HCT116 (cell line): ENCODE results near the gene NR1I3.

Experiments used
- ATF3 ChIP-seq: IDR thresholded peaks from 2 replicates; pipeline ENCODE4 v1.6.1; 2012
- CEBPB ChIP-seq: IDR thresholded peaks from 2 replicates; pipeline ENCODE4 v1.6.1; 2012; ENCODE audit warnings: low read depth
- CTCF ChIP-seq, 3 experiments: fragments of 200-600 bp in 1 of 3; sonication (generic) in 1 of 3; IDR thresholded peaks in 2 of 3; conservative IDR thresholded peaks in 1 of 3; 2 replicates each; pipeline ENCODE4 v1.5.1; 2012 to 2017; ENCODE audit warnings: low read depth in 2 of 3, low read length in 2 of 3, antibody characterized with exemption in 1 of 3, borderline replicate concordance in 1 of 3, control low read depth in 1 of 3, mild to moderate bottlenecking in 1 of 3, mixed read lengths in 1 of 3, mixed run types in 1 of 3, moderate library complexity in 1 of 3; ENCODE audit not compliant: insufficient read depth in 1 of 3
- EGR1 ChIP-seq: IDR thresholded peaks from 2 replicates; pipeline ENCODE4 v1.6.1; 2012; ENCODE audit warnings: low read depth
- ELF1 ChIP-seq: IDR thresholded peaks from 2 replicates; pipeline ENCODE4 v1.6.1; 2012; ENCODE audit warnings: low read depth, borderline replicate concordance
- EZH2 ChIP-seq: fragments of 200-600 bp; sonication (generic); IDR thresholded peaks from 2 replicates; pipeline ENCODE4 v1.6.1; 2017; ENCODE audit warnings: antibody characterized with exemption, mixed run types
- EZH2phosphoT487 ChIP-seq: fragments of 200-600 bp; IDR thresholded peaks from 2 replicates; pipeline ENCODE4 v1.6.1; 2018; ENCODE audit warnings: antibody characterized with exemption, borderline replicate concordance
- POLR2A ChIP-seq: IDR thresholded peaks from 2 replicates; pipeline ENCODE4 v1.7.0; 2011; ENCODE audit warnings: borderline replicate concordance; ENCODE audit not compliant: insufficient read depth, insufficient read length; ENCODE audit errors: extremely low read depth
- POLR2AphosphoS5 ChIP-seq: IDR thresholded peaks from 2 replicates; pipeline ENCODE4 v1.6.1; 2011; ENCODE audit warnings: mild to moderate bottlenecking, low read depth, low read length, moderate library complexity
- RAD21 ChIP-seq: IDR thresholded peaks from 2 replicates; pipeline ENCODE4 v1.6.1; 2012; ENCODE audit warnings: low read depth, mild to moderate bottlenecking
- REST ChIP-seq: IDR thresholded peaks from 2 replicates; pipeline ENCODE4 v1.6.1; 2012; ENCODE audit warnings: low read depth
- SP1 ChIP-seq: IDR thresholded peaks from 2 replicates; pipeline ENCODE4 v1.6.1; 2012; ENCODE audit warnings: low read depth
- YY1 ChIP-seq: IDR thresholded peaks from 2 replicates; pipeline ENCODE4 v1.6.1; 2011; ENCODE audit warnings: low read length, low read depth, moderate library complexity, mild to moderate bottlenecking; ENCODE audit not compliant: insufficient replicate concordance; ENCODE audit errors: extremely low read depth

- TF ChIP-seq CTCF (IDR thresholded peaks at IDR 0.05 in 2 of 3, conservative IDR thresholded peaks at IDR 0.05 in 1 of 3; ENCODE audit: borderline replicate concordance in 1 of 3, insufficient read depth in 1 of 3, low read depth in 2 of 3, low read length in 2 of 3): no peak
- no peak for TF ChIP-seq SP1
- TF ChIP-seq POLR2A: no peak
- no peak for TF ChIP-seq ATF3
- no peak for TF ChIP-seq REST
- TF ChIP-seq EGR1: no peak
- no peak for TF ChIP-seq RAD21
- no peak for TF ChIP-seq CEBPB
- TF ChIP-seq POLR2AphosphoS5: no peak
- TF ChIP-seq ELF1: no peak
- no peak for TF ChIP-seq EZH2
- no peak for TF ChIP-seq YY1
- no peak for TF ChIP-seq EZH2phosphoT487
Measured at GRCh38 chr1:161251579-161251978, 13.6 kb upstream of the NR1I3 start.
